GM13977 (cell line): ENCODE results near the gene RRM1.
A peak's percentile ranks its signal among the peaks of the same experiment; 100 is the strongest.

Experiments
- DNase-seq: peaks from one replicate; pipeline ENCODE4 v3.0.0; 2012; ENCODE audit warnings: low spot score
- in situ Hi-C: fragments of 300-500 bp; cut with MboI; formaldehyde crosslinking; loops from one replicate; pipeline ENCODE4 v1.12.0; 2022; ENCODE audit warnings: low sequenced_read_pairs, low pct_unique_long_range_greater_than_20kb, mixed read lengths, inconsistent platforms; ENCODE audit not compliant: unreplicated experiment
- TF ChIP-seq, protein P1 (sequence below): IDR thresholded peaks from 2 replicates; pipeline ENCODE4 v1.5.1; 2012; ENCODE audit warnings: mild to moderate bottlenecking, control low read depth; ENCODE audit not compliant: insufficient read depth; ENCODE audit errors: extremely low read depth, missing control alignments

The RRM1 gene

DNA sequence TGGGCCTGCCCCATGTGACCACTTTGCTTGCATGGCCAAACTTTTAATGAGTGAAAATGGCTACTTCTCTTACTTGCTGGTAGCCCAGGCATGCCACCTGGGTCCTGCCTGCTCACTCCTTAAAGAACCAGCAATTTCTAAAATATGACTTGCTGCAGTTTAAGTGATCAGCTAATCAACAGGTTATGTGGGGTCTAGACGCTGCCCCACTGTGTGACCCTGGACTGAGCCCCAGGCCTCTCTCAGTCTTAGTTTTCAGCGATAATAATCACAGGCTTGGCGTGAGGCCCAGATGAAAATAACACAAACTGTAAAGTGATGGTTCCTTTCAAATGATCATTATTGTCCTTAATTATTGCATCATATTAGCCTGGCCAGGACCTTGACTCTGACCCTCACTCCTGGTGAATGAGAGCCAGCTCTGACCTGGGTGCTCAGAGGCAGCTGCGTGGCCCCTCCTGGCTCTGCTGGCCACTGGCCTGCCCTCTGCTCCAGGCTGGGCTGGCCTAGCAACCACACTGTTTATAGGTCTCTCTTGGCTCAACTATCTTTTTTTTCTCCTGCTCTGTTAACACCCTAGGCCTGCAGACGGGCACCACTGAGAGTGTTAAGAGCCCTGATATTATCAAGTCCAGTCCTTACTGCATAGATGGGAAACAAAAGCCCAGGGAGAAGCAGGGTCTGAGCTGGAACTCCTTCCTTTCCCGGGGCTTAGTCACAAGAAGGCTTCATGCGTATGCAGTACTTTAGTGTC is 89.7 kb downstream of the RRM1 start:
- no peak for DNase-seq
- TF ChIP-seq, protein P1, sequence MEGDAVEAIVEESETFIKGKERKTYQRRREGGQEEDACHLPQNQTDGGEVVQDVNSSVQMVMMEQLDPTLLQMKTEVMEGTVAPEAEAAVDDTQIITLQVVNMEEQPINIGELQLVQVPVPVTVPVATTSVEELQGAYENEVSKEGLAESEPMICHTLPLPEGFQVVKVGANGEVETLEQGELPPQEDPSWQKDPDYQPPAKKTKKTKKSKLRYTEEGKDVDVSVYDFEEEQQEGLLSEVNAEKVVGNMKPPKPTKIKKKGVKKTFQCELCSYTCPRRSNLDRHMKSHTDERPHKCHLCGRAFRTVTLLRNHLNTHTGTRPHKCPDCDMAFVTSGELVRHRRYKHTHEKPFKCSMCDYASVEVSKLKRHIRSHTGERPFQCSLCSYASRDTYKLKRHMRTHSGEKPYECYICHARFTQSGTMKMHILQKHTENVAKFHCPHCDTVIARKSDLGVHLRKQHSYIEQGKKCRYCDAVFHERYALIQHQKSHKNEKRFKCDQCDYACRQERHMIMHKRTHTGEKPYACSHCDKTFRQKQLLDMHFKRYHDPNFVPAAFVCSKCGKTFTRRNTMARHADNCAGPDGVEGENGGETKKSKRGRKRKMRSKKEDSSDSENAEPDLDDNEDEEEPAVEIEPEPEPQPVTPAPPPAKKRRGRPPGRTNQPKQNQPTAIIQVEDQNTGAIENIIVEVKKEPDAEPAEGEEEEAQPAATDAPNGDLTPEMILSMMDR = no peak
- in situ Hi-C loops = no loop called here

DNA sequence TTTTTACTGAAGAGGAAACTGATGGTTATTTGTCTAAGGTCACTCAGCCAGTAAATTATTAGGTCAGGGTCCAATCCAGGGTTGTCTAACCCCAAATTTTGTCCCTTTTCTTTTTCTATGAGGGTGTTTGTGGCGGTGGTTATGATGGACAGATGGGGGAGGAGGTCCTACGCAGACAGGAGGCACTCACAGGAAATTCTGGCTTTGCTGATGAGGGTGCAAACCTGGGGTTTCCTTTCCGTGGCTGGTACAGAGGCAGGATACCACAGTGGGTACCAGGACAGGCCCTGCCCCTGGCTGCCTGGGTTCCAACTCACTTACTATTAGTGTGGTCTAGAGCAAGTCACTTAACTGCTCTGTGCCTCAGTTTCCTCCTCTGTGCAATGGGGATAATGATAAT is 91.0 kb downstream of the RRM1 start:
- DNase-seq = no peak
- TF ChIP-seq, protein P1 = no peak
- in situ Hi-C loops = no loop called here

DNA sequence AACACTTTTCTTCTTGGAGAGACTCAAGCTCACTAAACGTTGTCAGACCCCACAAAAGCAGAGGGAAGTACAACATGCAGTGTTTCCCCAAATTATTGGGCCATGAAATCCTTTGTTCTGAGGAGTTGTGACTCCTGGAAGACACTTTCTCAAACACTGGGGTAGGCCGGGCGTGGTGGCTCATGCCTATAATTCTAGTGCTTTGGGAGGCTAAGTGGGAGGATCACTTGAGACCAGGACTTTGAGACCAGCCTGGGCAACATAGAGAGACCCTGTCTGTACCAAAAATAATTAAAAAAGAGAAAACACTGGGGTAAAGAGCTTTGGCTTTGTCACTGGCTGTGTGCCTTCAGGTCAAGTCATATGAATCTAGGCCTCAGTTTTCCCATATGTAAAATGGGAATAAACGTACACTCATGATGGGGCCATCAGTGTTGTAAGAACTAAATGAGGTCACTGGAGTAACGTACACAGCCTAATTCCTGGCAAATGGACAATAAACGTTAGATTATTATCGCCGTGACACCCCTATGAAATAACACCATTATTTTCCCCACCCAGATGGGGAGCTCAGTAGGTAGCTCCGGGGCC is 92.0 kb downstream of the RRM1 start:
- TF ChIP-seq, protein P1 = peak; percentile 1
- in situ Hi-C loops = no loop called here
- DNase-seq = no peak

DNA sequence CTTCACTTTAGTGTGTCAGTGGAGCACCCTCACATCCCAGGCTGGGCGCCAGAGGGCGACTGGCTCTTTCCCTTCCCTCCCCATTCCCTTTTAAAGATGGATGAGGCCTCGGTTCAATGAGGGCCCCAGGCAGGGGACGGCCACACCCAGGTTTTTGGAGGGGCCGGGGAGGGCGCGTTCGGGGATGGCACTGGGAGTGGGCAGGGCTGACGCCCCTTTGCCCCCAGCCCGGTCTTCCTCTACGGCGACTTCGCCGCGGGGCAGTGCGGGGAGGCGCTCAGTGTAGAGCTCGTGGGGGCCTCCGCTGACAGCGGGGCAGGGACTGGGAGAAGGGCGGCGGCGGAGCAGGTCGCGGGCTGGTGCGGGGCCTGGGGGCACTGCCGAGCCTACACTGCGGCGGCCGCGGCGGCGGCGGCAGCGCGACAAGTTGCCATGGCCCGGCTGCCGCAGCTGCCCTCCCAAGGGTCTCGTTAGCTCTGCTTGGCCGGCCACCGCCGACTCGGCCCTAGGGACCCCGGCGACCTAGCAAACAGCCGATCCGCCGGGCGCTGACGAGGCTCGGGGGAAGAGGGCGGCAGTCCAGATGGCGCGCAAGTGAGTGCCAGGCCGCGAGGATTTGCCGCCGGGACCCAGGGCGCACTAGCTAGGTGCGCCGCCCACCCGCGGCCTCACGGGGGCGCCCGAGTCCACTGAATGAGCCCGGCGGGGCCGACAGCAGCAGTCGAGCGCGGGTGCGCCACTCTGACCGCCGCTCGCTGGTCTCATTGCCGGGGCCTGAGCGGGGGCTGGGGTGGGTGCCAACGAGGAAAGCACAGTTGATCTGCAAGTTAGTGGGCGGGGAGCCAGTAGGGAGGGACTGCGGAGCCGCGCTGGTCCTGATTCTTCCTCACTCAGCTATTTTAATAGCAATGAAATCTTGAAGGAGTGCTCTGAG is 92.7 kb downstream of the RRM1 start:
- TF ChIP-seq, protein P1 = peak; percentile 99
- DNase-seq = peak; percentile 91
- in situ Hi-C loops = no loop called here
